Stimulated activated CD8-positive, alpha-beta memory T cell treated with anti-CD3 and anti-CD28 coated beads, Interleukin-2, amount 100 ng/mL, for 48 hours (primary cell): Measurements from ENCODE around the gene PRKCB.
A peak's percentile ranks its signal among the peaks of the same experiment; 100 is the strongest.
"Not testable (repeated sequence)": the region's sequence is repeated elsewhere in the genome, so short reads cannot be mapped to it uniquely, and the experiment has no call there.

Source experiments
- DNase-seq, 2 donors: peaks; one replicate each; pipeline ENCODE4 v3.0.0-alpha.2; 2020; ENCODE audit warnings: low read depth in 2 of 2

Gene PRKCB

DNA sequence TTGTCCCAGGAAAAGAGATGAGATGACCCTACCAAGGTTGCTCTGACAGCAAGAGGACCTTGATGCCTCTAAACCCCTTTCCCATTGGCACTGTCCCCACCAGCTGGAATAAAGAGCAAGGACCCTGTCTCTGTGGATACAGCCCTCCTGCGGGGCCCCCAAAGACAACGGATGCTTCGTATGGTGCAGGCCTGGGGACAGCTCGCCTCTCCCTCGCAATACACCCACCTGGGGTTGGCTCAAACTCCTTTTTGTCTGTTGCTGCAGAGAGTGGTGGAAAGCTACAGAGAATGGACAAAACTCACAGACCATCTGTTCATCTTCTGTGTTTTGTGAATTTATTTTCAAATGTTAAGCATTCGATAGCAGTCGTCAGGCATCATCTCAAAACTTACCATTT lies 392.7 kb downstream of the PRKCB start:
- no peak for DNase-seq

DNA sequence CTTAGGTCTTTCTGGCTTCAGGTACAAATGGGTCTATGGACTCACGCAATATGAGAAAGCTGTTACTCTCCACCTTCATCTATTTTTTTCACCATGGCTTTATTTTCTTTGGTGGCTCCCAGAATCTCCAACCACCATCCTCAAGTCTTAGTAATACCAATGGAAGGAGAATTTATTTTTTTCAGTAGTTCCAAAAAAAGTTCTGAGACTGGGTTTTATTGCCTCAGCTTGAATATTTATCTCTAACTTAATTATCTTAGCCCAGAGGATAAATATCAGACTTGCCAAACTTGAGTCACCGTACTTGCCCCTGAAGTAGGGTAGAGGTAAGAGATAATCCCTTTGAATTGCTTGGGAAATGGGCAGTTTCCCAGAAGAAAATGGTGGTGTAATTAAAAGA lies 397.2 kb downstream of the PRKCB start:
- no peak for DNase-seq

- DNase-seq: no peak
These were observed 399.0 kb downstream of the PRKCB start for GRCh38 chr16:24234737-24235136.

GRCh38 chr16:24235806-24236205 lies 400.0 kb downstream of the PRKCB start:
- DNase-seq: no peak

- not testable (repeated sequence) for DNase-seq
These were observed 403.1 kb downstream of the PRKCB start for GRCh38 chr16:24238846-24239245.

DNA sequence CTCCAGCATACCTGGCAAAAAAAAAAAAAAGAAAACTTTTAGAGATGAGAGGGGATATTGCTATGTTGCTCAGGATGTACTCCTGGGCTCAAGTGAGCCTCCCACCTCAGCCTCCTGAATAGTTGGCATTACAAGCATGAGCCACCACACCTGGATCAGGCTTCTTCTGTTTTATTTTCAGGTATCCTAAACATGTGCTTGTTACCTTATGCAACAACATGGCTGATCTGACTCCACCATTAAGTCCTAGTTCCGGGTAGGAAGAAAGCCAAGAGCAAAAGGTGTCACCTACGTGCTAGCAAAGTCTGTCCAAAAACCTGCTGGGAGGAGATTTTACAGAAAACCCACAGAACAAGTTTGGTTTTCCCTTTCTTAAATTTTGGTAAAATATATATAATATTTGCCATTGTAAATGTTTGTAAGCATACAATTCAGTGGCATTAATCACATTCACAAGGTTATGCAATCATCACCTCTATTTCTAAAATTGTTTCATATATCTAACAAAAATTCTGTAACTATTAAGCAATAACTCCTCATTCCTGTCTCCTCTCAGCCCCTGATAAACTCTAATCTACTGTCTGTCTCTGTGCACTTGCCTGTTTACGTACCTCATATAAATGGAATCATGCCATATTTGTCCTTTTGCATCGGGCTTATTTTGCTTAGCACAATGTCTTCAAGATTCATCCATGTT lies 411.3 kb downstream of the PRKCB start:
- DNase-seq: no peak

- peak; percentile 1 to 13 for DNase-seq
These were observed 417.4 kb downstream of the PRKCB start for GRCh38 chr16:24253192-24253591.

- DNase-seq: peak; percentile 48 to 57
These were observed 419.9 kb downstream of the PRKCB start, which contains the start of gene CACNG3 for GRCh38 chr16:24255456-24256371. Gene CACNG3, plus strand, starts transcription at chr16:24256335. Its CDS starts 420 bp downstream, at chr16:24256755.

- no peak for DNase-seq
These were observed 422.2 kb downstream of the PRKCB start for GRCh38 chr16:24257958-24258357.

DNA sequence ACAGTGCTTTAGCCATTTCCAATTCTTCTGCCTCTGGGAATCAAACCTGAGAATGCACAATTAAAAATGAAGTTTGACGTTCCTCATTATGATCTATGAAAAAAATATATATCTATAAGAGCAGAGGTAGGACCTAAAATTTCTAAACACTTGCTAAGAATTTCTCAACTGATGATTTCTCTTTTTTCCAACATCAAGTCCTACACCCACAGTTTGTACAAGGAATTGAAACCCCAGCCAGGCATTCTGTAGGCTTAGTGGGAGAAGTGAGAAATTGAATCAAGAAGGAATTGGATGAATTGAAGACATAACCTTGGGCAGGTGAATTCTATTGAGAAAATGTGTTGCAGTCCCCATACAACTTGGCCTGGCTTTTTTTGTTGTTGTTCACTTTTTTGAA lies 423.0 kb downstream of the PRKCB start:
- no peak for DNase-seq

DNA sequence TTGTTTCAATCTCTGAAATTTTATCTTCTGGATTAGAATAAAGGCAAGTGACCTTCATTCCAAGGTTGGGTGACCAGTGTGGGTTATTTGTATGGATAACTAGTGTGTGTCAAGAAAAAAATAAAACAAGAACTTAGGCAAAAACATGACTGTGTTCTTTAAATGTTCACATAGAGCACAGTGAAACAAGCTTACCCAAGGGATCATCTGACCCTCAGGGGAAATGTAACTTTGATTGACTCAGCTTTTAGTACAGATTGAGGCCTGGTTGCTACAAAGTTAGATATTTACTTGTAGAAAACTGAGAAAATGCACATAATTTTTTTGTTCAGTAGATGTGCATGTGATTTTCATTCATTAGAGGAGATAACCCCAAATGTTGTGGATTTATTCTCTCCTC lies 427.0 kb downstream of the PRKCB start:
- DNase-seq: no peak
